Astrocyte (in vitro differentiated cells and primary cell): Measurements from ENCODE around the gene AMFR. TPM values are rescaled to one million over a fixed set of nuclear protein-coding genes. Genes with fewer than 3 reads are reported as not detected.
"Not testable (repeated sequence)": the region's sequence is repeated elsewhere in the genome, so short reads cannot be mapped to it uniquely, and the experiment has no call there.

Experiments
- DNase-seq: peaks from one replicate; pipeline ENCODE4 v3.0.0-alpha.2; 2010; ENCODE audit warnings: low read depth
- FAIRE-seq: peaks from 2 replicates; lab custom pipeline; 2011; peaks lifted over from hg19 to GRCh38; lab: Jason Lieb, UNC
- H2AFZ ChIP-seq: 2 replicates; pipeline ENCODE4 v1.6.0; 2012; ENCODE audit warnings: low read depth, low read length, inconsistent platforms
- H3K27ac ChIP-seq: 2 replicates; pipeline ENCODE4 v1.5.1; 2011; ENCODE audit warnings: low read depth, low read length, inconsistent platforms
- H3K27me3 ChIP-seq: 2 replicates; pipeline ENCODE4 v1.6.0; 2011; ENCODE audit warnings: low read length, inconsistent platforms; ENCODE audit not compliant: insufficient read depth
- H3K36me3 ChIP-seq: 2 replicates; pipeline ENCODE4 v1.5.1; 2011; ENCODE audit warnings: low read length, inconsistent platforms; ENCODE audit not compliant: insufficient read depth
- H3K4me1 ChIP-seq: 2 replicates; pipeline ENCODE4 v1.5.1; 2011; ENCODE audit warnings: low read length, inconsistent platforms; ENCODE audit not compliant: insufficient read depth
- H3K4me2 ChIP-seq: 2 replicates; pipeline ENCODE4 v1.6.0; 2012; ENCODE audit warnings: low read length, inconsistent platforms
- H3K4me3 ChIP-seq: 2 replicates; pipeline ENCODE4 v1.5.1; 2011; ENCODE audit warnings: low read depth, mild to moderate bottlenecking, low read length, inconsistent platforms; ENCODE audit not compliant: insufficient read depth
- H3K79me2 ChIP-seq: 2 replicates; pipeline ENCODE4 v1.6.0; 2012; ENCODE audit warnings: mild to moderate bottlenecking, low read length, inconsistent platforms; ENCODE audit not compliant: insufficient read depth
- H3K9ac ChIP-seq: 2 replicates; pipeline ENCODE4 v1.6.0; 2012; ENCODE audit warnings: mild to moderate bottlenecking, low read length, inconsistent platforms
- H3K9me3 ChIP-seq: 2 replicates; pipeline ENCODE4 v1.5.1; 2012; ENCODE audit warnings: low read depth, mild to moderate bottlenecking, low read length, inconsistent platforms; ENCODE audit not compliant: insufficient read depth
- H4K20me1 ChIP-seq: 2 replicates; pipeline ENCODE4 v1.6.0; 2012; ENCODE audit warnings: low read length, inconsistent platforms; ENCODE audit not compliant: insufficient read depth
- H3K27ac Mint-ChIP-seq: one replicate; pipeline ENCODE4 v1.8.0; 2021; ENCODE audit warnings: mild to moderate bottlenecking, mixed read lengths; ENCODE audit not compliant: unreplicated experiment
- H3K27me3 Mint-ChIP-seq: one replicate; pipeline ENCODE4 v1.8.0; 2021; ENCODE audit warnings: low read depth, mixed read lengths; ENCODE audit not compliant: unreplicated experiment
- H3K36me3 Mint-ChIP-seq: one replicate; pipeline ENCODE4 v1.8.0; 2021; ENCODE audit warnings: low read depth, mixed read lengths; ENCODE audit not compliant: unreplicated experiment
- H3K4me1 Mint-ChIP-seq: one replicate; pipeline ENCODE4 v1.8.0; 2021; ENCODE audit warnings: low read depth, mixed read lengths; ENCODE audit not compliant: unreplicated experiment
- H3K4me3 Mint-ChIP-seq: one replicate; pipeline ENCODE4 v1.8.0; 2021; ENCODE audit warnings: mild to moderate bottlenecking, moderate library complexity, mixed read lengths; ENCODE audit not compliant: unreplicated experiment
- H3K9me3 Mint-ChIP-seq: one replicate; pipeline ENCODE4 v1.8.0; 2021; ENCODE audit warnings: mild to moderate bottlenecking, mixed read lengths; ENCODE audit not compliant: unreplicated experiment
- CTCF ChIP-seq: IDR thresholded peaks from 2 replicates; pipeline ENCODE4 v1.5.1; 2011; ENCODE audit warnings: low read depth, mild to moderate bottlenecking, inconsistent platforms, low read length, moderate library complexity; ENCODE audit not compliant: insufficient read depth
- EZH2 ChIP-seq: IDR thresholded peaks from 2 replicates; pipeline ENCODE4 v1.6.1; 2012; ENCODE audit warnings: mild to moderate bottlenecking, low read length, inconsistent platforms; ENCODE audit not compliant: insufficient read depth
- total RNA-seq: library from RNA; stranded (reverse); gene quantifications from 2 replicates; pipeline ENCODE4 v1.2.1, GENCODE V29; 2021

AMFR gene
- total RNA-seq, 1 donor from 2014 or later = 86.2 TPM

DNA sequence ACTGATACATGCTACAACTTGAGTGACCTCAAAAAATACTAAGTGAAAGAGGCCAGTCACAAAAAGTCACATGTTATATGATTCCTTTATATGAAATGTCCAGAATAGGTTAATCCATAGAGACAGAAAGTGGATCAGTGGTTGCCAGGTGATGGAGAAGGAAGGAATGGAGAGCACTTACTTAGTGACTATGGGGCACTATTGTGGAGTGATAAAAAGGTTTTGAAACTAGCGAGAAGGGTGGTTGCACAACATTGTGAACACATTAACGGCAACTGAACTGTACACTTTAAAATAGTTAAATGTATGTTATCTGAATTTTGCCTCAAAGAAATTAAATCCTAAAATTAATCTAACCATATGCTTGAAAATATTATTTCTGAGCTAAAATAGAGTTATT, 25.9 kb downstream of the AMFR start:
- peaks cover 26% of the 10 kb centered on the region for H3K36me3 Mint-ChIP-seq

GRCh38 chr16:56399047-56399446, 26.3 kb downstream of the AMFR start:
- no peak for TF ChIP-seq CTCF
- TF ChIP-seq EZH2 = no peak
- no peaks in the 10 kb centered on the region for H4K20me1 ChIP-seq
- Mint-ChIP-seq H3K27ac (no peak overlapping the region), H3K36me3 (peaks cover 27% of the 10 kb centered on the region), H3K4me3 (no peak overlapping the region), H3K27me3 (no peaks in the 10 kb centered on the region), H3K4me1 (no peaks in the 10 kb centered on the region), H3K9me3 (peaks cover 3% of the 10 kb centered on the region)
- peaks cover 3% of the 10 kb centered on the region for H3K79me2 ChIP-seq
- no peak for DNase-seq
- peaks cover 24% of the 10 kb centered on the region for H3K36me3 ChIP-seq
- H3K9me3 ChIP-seq = no peaks in the 10 kb centered on the region
- no peak overlapping the region for H3K27ac ChIP-seq
- no peaks in the 10 kb centered on the region for H3K4me1 ChIP-seq
- no peak overlapping the region for H3K4me2 ChIP-seq
- H3K27me3 ChIP-seq = no peaks in the 10 kb centered on the region
- no peak overlapping the region for H3K9ac ChIP-seq
- H2AFZ ChIP-seq = no peak overlapping the region
- H3K4me3 ChIP-seq = no peak overlapping the region
- no peak for FAIRE-seq

More for the DNA sequence above, 25.9 kb downstream of the AMFR start:
- H3K27ac Mint-ChIP-seq = no peak overlapping the region
- H2AFZ ChIP-seq = no peak overlapping the region
- H3K27ac ChIP-seq = no peak overlapping the region
- FAIRE-seq (peak; percentile 37), DNase-seq (no peak)
- no peak overlapping the region for H3K4me2 ChIP-seq
- H3K27me3 Mint-ChIP-seq = no peaks in the 10 kb centered on the region
- H3K27me3 ChIP-seq = no peaks in the 10 kb centered on the region
- peaks cover 3% of the 10 kb centered on the region for H3K9me3 Mint-ChIP-seq
- H3K9me3 ChIP-seq = no peaks in the 10 kb centered on the region
- no peak overlapping the region for H3K4me3 ChIP-seq
- H3K4me1 Mint-ChIP-seq = no peaks in the 10 kb centered on the region
- peaks cover 28% of the 10 kb centered on the region for H3K36me3 ChIP-seq
- TF ChIP-seq EZH2 (no peak), CTCF (no peak)
- no peaks in the 10 kb centered on the region for H3K4me1 ChIP-seq
- H3K79me2 ChIP-seq = peaks cover 3% of the 10 kb centered on the region
- H3K9ac ChIP-seq = no peak overlapping the region
- no peaks in the 10 kb centered on the region for H4K20me1 ChIP-seq
- no peak overlapping the region for H3K4me3 Mint-ChIP-seq

- H3K27ac Mint-ChIP-seq, H3K79me2 ChIP-seq, H4K20me1 ChIP-seq, H3K27ac ChIP-seq, H3K4me2 ChIP-seq, H3K4me1 ChIP-seq, FAIRE-seq, H3K9me3 ChIP-seq, H3K9ac ChIP-seq, DNase-seq, H3K27me3 Mint-ChIP-seq, H3K27me3 ChIP-seq, H3K4me3 Mint-ChIP-seq, H3K4me1 Mint-ChIP-seq, H3K9me3 Mint-ChIP-seq, H2AFZ ChIP-seq, H3K4me3 ChIP-seq: not testable (repeated sequence)
- H3K36me3 ChIP-seq = peaks cover 11% of the 10 kb centered on the region
- peaks cover 34% of the 10 kb centered on the region for H3K36me3 Mint-ChIP-seq
These were observed 28.6 kb downstream of the AMFR start for GRCh38 chr16:56396724-56397123.
